Gastrocnemius medialis (tissue), 4 donors: ENCODE measurements around the gene ASF1B. TPM values are rescaled to one million over a fixed set of nuclear protein-coding genes. Genes with fewer than 3 reads are reported as not detected.

ENCODE experiments used
- ATAC-seq, 2 donors: fragments of 150-250 bp; one replicate each; pipeline ENCODE4 v1.9.1; 2016
- DNase-seq, 2 donors: peaks; one replicate each; pipeline ENCODE4 v3.0.0-alpha.2; 2019
- H3K27ac ChIP-seq, 4 donors: fragments of 200-600 bp; sonication (generic); 1 replicate in 1 of 4; 2 replicates in 3 of 4; pipeline ENCODE4 v1.5.1; 2016 to 2018; ENCODE audit warnings: mild to moderate bottlenecking in 2 of 4, moderate library complexity in 1 of 4
- H3K27me3 ChIP-seq, 3 donors: fragments of 200-600 bp; sonication (generic) in 2 of 3; 1 replicate in 1 of 3; 2 replicates in 2 of 3; pipeline versions ENCODE4 v1.5.1 to v1.6.0; 2016 to 2019; ENCODE audit warnings: mild to moderate bottlenecking in 1 of 3, moderate library complexity in 1 of 3
- H3K36me3 ChIP-seq, 2 donors: fragments of 200-600 bp; sonication (generic) in 1 of 2; one replicate each; pipeline ENCODE4 v1.5.1; 2017 to 2018
- H3K4me1 ChIP-seq, 2 donors: fragments of 200-600 bp; sonication (generic) in 1 of 2; one replicate each; pipeline ENCODE4 v1.5.1; 2016 to 2017; ENCODE audit warnings: mild to moderate bottlenecking in 2 of 2
- H3K4me3 ChIP-seq, 4 donors: fragments of 200-600 bp; sonication (generic) in 3 of 4; 1 replicate in 1 of 4; 2 replicates in 3 of 4; pipeline ENCODE4 v1.5.1; 2016 to 2019; ENCODE audit warnings: mild to moderate bottlenecking in 2 of 4
- H3K9me3 ChIP-seq, 3 donors: fragments of 200-600 bp; sonication (generic) in 2 of 3; 1 replicate in 1 of 3; 2 replicates in 2 of 3; pipeline ENCODE4 v1.5.1; 2016 to 2019
- POLR2A ChIP-seq, 2 donors: fragments of 450-650 bp; IDR thresholded peaks; one replicate each; pipeline ENCODE4 v1.6.1; 2017; ENCODE audit warnings: antibody characterized with exemption in 2 of 2, mild to moderate bottlenecking in 2 of 2, moderate library complexity in 2 of 2
- in situ Hi-C, 4 donors: fragments of 200-750 bp; cut with MboI; loops; one replicate each; pipeline versions ENCODE4 v1.15.0 to v1.8.0; 2017; ENCODE audit warnings: low sequenced_read_pairs in 4 of 4
- intact Hi-C: fragments of 100-400 bp; cut with DNase I; formaldehyde crosslinking; loops from one replicate; pipeline ENCODE4 v1.15.1; 2023; ENCODE audit warnings: low total_unique reads
- total RNA-seq, 4 donors: library from RNA; depleted of rRNA; stranded (reverse); fragments of >200 nt; gene quantifications; one replicate each; pipeline versions ENCODE4 v1.1.0 to v1.2.3, GENCODE V29; 2016
- TF ChIP-seq, protein P1 (sequence below), 5 experiments: fragments of 450-650 bp in 3 of 5; fragments of 200-600 bp in 2 of 5; sonication (generic) in 2 of 5; IDR thresholded peaks in 4 of 5; conservative IDR thresholded peaks in 1 of 5; 1 replicate in 4 of 5; 2 replicates in 1 of 5; pipeline ENCODE4 v1.5.1; 2016 to 2019; ENCODE audit warnings: antibody characterized with exemption in 5 of 5, mild to moderate bottlenecking in 3 of 5, moderate library complexity in 3 of 5

ASF1B gene
- total RNA-seq, 4 donors from 2014 or later: 1.2 to 4.1 (median 1.5) TPM; not detected in 1

- no peak overlapping the region for H3K27ac ChIP-seq
- intact Hi-C loops: no loop called here
- H3K4me1 ChIP-seq: no peaks in the 10 kb centered on the region
- no peak overlapping the region for H3K4me3 ChIP-seq
- peaks cover 0 to 21% (median 4%) of the 10 kb centered on the region in 3 donors for H3K27me3 ChIP-seq
- H3K9me3 ChIP-seq: no peaks in the 10 kb centered on the region
- no peaks in the 10 kb centered on the region for H3K36me3 ChIP-seq
- TF ChIP-seq, protein P1, sequence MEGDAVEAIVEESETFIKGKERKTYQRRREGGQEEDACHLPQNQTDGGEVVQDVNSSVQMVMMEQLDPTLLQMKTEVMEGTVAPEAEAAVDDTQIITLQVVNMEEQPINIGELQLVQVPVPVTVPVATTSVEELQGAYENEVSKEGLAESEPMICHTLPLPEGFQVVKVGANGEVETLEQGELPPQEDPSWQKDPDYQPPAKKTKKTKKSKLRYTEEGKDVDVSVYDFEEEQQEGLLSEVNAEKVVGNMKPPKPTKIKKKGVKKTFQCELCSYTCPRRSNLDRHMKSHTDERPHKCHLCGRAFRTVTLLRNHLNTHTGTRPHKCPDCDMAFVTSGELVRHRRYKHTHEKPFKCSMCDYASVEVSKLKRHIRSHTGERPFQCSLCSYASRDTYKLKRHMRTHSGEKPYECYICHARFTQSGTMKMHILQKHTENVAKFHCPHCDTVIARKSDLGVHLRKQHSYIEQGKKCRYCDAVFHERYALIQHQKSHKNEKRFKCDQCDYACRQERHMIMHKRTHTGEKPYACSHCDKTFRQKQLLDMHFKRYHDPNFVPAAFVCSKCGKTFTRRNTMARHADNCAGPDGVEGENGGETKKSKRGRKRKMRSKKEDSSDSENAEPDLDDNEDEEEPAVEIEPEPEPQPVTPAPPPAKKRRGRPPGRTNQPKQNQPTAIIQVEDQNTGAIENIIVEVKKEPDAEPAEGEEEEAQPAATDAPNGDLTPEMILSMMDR (IDR thresholded peaks at IDR 0.05 in 4 of 5, conservative IDR thresholded peaks at IDR 0.05 in 1 of 5): no peak
- TF ChIP-seq POLR2A (IDR thresholded peaks at IDR 0.05): no peak
- in situ Hi-C loops: no loop called here
- DNase-seq: no peak
- ATAC-seq: no peak
These were observed 24.9 kb upstream of the ASF1B start for GRCh38 chr19:14161305-14161704.

- TF ChIP-seq, protein P1 (IDR thresholded peaks at IDR 0.05 in 4 of 5, conservative IDR thresholded peaks at IDR 0.05 in 1 of 5): no peak
- TF ChIP-seq POLR2A (IDR thresholded peaks at IDR 0.05): no peak
- no peak overlapping the region for H3K27ac ChIP-seq
- H3K36me3 ChIP-seq: no peaks in the 10 kb centered on the region
- H3K27me3 ChIP-seq: peaks cover 0 to 11% (median 4%) of the 10 kb centered on the region in 3 donors
- in situ Hi-C loops (no loop called here), intact Hi-C loops (no loop called here)
- no peak for ATAC-seq
- no peaks in the 10 kb centered on the region for H3K4me1 ChIP-seq
- DNase-seq: no peak
- no peak overlapping the region for H3K4me3 ChIP-seq
- H3K9me3 ChIP-seq: no peaks in the 10 kb centered on the region
These were observed 23.8 kb upstream of the ASF1B start for GRCh38 chr19:14160017-14160703.

DNA sequence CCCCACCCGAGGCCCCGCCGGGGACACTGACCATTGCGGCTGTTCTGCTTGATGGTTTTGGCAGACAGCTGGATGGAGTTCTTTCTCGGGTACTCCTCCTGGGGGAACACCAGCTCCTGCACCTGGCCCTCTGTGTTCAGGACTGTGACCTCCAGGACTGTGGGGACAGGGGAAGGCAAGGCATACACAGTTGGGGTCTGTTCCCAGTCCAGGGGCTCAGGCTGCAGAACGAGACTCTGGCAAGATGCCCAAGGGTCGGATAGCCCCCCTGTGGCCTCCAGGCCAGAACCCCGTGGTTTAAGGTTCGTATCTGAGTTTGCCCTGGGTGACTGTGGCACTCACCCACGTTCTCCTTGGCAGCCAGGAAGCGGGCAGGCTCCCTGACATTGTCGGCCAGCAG lies 22.7 kb upstream of the ASF1B start:
- in situ Hi-C loops (no loop called here), intact Hi-C loops (no loop called here)
- H3K4me3 ChIP-seq: no peak overlapping the region
- H3K36me3 ChIP-seq: no peaks in the 10 kb centered on the region
- no peaks in the 10 kb centered on the region for H3K4me1 ChIP-seq
- H3K27ac ChIP-seq: no peak overlapping the region
- DNase-seq (no peak), ATAC-seq (no peak)
- H3K9me3 ChIP-seq: no peaks in the 10 kb centered on the region
- H3K27me3 ChIP-seq: peaks cover 0 to 4% (median 1%) of the 10 kb centered on the region in 3 donors
- TF ChIP-seq, protein P1 (IDR thresholded peaks at IDR 0.05 in 4 of 5, conservative IDR thresholded peaks at IDR 0.05 in 1 of 5): no peak
- no peak for TF ChIP-seq POLR2A (IDR thresholded peaks at IDR 0.05)

- Histone ChIP-seq H3K4me1 (no peaks in the 10 kb centered on the region), H3K4me3 (no peak overlapping the region), H3K27me3 (no peaks in the 10 kb centered on the region), H3K27ac (no peak overlapping the region), H3K9me3 (no peaks in the 10 kb centered on the region), H3K36me3 (no peaks in the 10 kb centered on the region)
- intact Hi-C loops (no loop called here), in situ Hi-C loops (no loop called here)
- DNase-seq (no peak), ATAC-seq (no peak)
- no peak for TF ChIP-seq POLR2A (IDR thresholded peaks at IDR 0.05)
- TF ChIP-seq, protein P1 (IDR thresholded peaks at IDR 0.05 in 4 of 5, conservative IDR thresholded peaks at IDR 0.05 in 1 of 5): no peak
These were observed 22.1 kb upstream of the ASF1B start for GRCh38 chr19:14158276-14159023.
